Measurements from ENCODE around the gene MPPED2. TPM values are rescaled to one million over a fixed set of nuclear protein-coding genes. Genes with fewer than 3 reads are reported as not detected.

Gene MPPED2, protein sequence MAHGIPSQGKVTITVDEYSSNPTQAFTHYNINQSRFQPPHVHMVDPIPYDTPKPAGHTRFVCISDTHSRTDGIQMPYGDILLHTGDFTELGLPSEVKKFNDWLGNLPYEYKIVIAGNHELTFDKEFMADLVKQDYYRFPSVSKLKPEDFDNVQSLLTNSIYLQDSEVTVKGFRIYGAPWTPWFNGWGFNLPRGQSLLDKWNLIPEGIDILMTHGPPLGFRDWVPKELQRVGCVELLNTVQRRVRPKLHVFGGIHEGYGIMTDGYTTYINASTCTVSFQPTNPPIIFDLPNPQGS
- total RNA-seq: not detected in 2 replicates

GRCh38 chr11:30586251-30587144 is at the start of gene MPPED2:
MPPED2 (minus strand) TSS chr11:30586353; CDS start chr11:30580373, 5,980 bp downstream.

